Suprapubic skin (tissue), 4 donors: ENCODE results near the gene SHROOM4. TPM values are rescaled to one million over a fixed set of nuclear protein-coding genes. Genes with fewer than 3 reads are reported as not detected.

ENCODE experiments used
- DNase-seq, 2 donors: peaks; one replicate each; pipeline ENCODE4 v3.0.0-alpha.2; 2019; ENCODE audit warnings: low spot score in 2 of 2
- H3K27ac ChIP-seq: fragments of 200-600 bp; sonication (generic); one replicate; pipeline ENCODE4 v1.5.1; 2019
- H3K27me3 ChIP-seq: fragments of 200-600 bp; sonication (generic); one replicate; pipeline ENCODE4 v1.5.1; 2019
- H3K36me3 ChIP-seq: fragments of 200-600 bp; sonication (generic); one replicate; pipeline ENCODE4 v1.5.1; 2019
- H3K4me1 ChIP-seq: fragments of 200-600 bp; sonication (generic); one replicate; pipeline ENCODE4 v1.5.1; 2019
- H3K4me3 ChIP-seq: fragments of 200-600 bp; sonication (generic); one replicate; pipeline ENCODE4 v1.5.1; 2019; ENCODE audit warnings: mild to moderate bottlenecking
- H3K9me3 ChIP-seq: fragments of 200-600 bp; sonication (generic); one replicate; pipeline ENCODE4 v1.5.1; 2019
- EP300 ChIP-seq: sonication (generic); formaldehyde crosslinking; IDR thresholded peaks from one replicate; pipeline ENCODE4 v1.6.1; 2017; ENCODE audit warnings: antibody characterized with exemption
- POLR2A ChIP-seq, 2 donors: fragments of 450-650 bp; IDR thresholded peaks; one replicate each; pipeline ENCODE4 v1.6.1; 2017; ENCODE audit warnings: antibody characterized with exemption in 2 of 2, mild to moderate bottlenecking in 2 of 2, moderate library complexity in 2 of 2
- POLR2AphosphoS5 ChIP-seq, 3 donors: sonication (generic); formaldehyde crosslinking; IDR thresholded peaks; one replicate each; pipeline ENCODE4 v1.6.1; 2017; ENCODE audit warnings: antibody characterized with exemption in 3 of 3
- WGBS: methylation state at CpG from one replicate; pipeline ENCODE4 v1.1.5; 2018; 5-methylcytosine and 5-hydroxymethylcytosine counted together
- total RNA-seq, 4 donors: library from RNA; depleted of rRNA; stranded (reverse); fragments of >200 nt; gene quantifications; one replicate each; pipeline ENCODE4 v1.1.0, GENCODE V29; 2016
- TF ChIP-seq, protein P1 (sequence below), 2 donors: fragments of 200-600 bp in 1 of 2; fragments of 450-650 bp in 1 of 2; sonication (generic) in 1 of 2; IDR thresholded peaks; one replicate each; pipeline ENCODE4 v1.5.1; 2016 to 2019; ENCODE audit warnings: antibody characterized with exemption in 2 of 2, mild to moderate bottlenecking in 1 of 2, moderate library complexity in 1 of 2

Gene SHROOM4
- total RNA-seq, 4 donors from 2014 or later: 2.3 to 10.0 (median 4.4) TPM

DNA sequence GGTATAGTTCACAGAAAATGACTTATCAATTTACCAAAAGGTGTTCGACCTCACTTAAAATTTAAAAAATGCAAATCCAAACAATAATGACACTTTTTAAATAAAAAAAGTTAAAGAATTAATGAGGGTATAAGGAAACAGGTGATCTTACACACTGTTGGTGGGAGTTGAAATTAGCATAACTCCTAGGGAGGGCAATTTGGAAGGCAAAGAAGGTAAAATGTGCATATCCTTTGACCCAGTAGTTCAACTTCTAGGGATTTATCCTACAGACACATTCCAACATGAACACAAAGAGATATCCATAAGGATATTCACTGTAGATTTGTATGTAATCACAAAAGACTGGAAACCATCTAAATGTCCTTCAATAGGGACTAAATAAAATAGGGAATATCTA is 199.5 kb downstream of the SHROOM4 start:
- WGBS: 28% methylated on average over 1 of the region's 1 CpG
- no peaks in the 10 kb centered on the region for H3K27me3 ChIP-seq

DNA sequence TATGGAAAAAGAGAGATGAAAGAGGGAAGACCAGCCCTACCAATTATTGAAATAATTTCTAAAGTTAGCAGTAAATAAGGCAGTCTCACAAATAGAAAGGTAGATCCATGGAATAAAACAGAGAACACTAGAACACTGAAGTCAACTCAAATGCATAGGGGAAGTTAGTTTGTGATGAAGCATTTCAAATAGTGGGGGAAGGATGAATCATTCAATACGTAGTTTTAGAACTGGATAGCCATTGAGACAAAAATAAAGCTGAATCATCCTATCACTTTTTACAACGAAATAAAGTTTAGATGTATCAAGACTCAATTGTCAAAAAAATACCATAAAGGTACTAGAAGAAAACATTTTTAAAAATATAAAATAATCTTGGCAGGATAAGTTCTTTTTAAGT is 200.1 kb downstream of the SHROOM4 start:
- H3K27ac ChIP-seq: no peak overlapping the region
- DNase-seq: no peak
- no peaks in the 10 kb centered on the region for H3K4me1 ChIP-seq
- H3K4me3 ChIP-seq: no peak overlapping the region
- H3K36me3 ChIP-seq: no peaks in the 10 kb centered on the region
- WGBS: 33% methylated on average over 2 of the region's 2 CpGs
- H3K27me3 ChIP-seq: no peaks in the 10 kb centered on the region
- TF ChIP-seq EP300 (no peak), POLR2A (IDR thresholded peaks at IDR 0.05) (no peak), POLR2AphosphoS5 (IDR thresholded peaks at IDR 0.05) (no peak)
- TF ChIP-seq, protein P1, sequence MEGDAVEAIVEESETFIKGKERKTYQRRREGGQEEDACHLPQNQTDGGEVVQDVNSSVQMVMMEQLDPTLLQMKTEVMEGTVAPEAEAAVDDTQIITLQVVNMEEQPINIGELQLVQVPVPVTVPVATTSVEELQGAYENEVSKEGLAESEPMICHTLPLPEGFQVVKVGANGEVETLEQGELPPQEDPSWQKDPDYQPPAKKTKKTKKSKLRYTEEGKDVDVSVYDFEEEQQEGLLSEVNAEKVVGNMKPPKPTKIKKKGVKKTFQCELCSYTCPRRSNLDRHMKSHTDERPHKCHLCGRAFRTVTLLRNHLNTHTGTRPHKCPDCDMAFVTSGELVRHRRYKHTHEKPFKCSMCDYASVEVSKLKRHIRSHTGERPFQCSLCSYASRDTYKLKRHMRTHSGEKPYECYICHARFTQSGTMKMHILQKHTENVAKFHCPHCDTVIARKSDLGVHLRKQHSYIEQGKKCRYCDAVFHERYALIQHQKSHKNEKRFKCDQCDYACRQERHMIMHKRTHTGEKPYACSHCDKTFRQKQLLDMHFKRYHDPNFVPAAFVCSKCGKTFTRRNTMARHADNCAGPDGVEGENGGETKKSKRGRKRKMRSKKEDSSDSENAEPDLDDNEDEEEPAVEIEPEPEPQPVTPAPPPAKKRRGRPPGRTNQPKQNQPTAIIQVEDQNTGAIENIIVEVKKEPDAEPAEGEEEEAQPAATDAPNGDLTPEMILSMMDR (IDR thresholded peaks at IDR 0.05): no peak
- H3K9me3 ChIP-seq: no peaks in the 10 kb centered on the region

More for the DNA sequence above, 199.5 kb downstream of the SHROOM4 start:
- no peak for DNase-seq
- Histone ChIP-seq H3K9me3 (no peaks in the 10 kb centered on the region), H3K36me3 (no peaks in the 10 kb centered on the region), H3K4me3 (no peak overlapping the region), H3K4me1 (no peaks in the 10 kb centered on the region), H3K27ac (no peak overlapping the region)
- TF ChIP-seq POLR2AphosphoS5 (IDR thresholded peaks at IDR 0.05) (no peak), EP300 (no peak), POLR2A (IDR thresholded peaks at IDR 0.05) (no peak)
- TF ChIP-seq, protein P1 (IDR thresholded peaks at IDR 0.05): no peak

DNA sequence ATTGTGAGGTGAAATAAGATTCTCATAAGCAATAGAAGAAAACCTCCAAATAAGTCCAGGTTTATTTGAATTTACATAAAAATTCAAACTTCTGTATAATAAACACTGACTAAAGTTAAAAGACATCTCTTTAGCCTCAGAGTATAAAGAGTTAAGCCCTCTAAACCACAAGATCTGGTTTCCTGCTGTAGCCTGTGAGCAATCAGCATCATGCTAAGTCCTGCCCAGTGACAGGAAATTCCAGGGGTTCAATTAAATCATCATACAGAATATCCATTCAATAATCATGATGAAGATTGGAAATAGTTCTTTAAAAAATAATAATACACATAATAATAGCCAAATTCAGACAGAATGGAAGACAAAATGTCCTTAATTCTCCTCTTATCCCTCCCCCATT is 204.2 kb downstream of the SHROOM4 start:
- Histone ChIP-seq H3K36me3 (no peaks in the 10 kb centered on the region), H3K4me1 (no peaks in the 10 kb centered on the region), H3K9me3 (no peaks in the 10 kb centered on the region), H3K27me3 (no peaks in the 10 kb centered on the region), H3K27ac (no peak overlapping the region), H3K4me3 (no peak overlapping the region)
- TF ChIP-seq, protein P1 (IDR thresholded peaks at IDR 0.05): no peak
- TF ChIP-seq EP300 (no peak), POLR2AphosphoS5 (IDR thresholded peaks at IDR 0.05) (no peak), POLR2A (IDR thresholded peaks at IDR 0.05) (no peak)
- no peak for DNase-seq

DNA sequence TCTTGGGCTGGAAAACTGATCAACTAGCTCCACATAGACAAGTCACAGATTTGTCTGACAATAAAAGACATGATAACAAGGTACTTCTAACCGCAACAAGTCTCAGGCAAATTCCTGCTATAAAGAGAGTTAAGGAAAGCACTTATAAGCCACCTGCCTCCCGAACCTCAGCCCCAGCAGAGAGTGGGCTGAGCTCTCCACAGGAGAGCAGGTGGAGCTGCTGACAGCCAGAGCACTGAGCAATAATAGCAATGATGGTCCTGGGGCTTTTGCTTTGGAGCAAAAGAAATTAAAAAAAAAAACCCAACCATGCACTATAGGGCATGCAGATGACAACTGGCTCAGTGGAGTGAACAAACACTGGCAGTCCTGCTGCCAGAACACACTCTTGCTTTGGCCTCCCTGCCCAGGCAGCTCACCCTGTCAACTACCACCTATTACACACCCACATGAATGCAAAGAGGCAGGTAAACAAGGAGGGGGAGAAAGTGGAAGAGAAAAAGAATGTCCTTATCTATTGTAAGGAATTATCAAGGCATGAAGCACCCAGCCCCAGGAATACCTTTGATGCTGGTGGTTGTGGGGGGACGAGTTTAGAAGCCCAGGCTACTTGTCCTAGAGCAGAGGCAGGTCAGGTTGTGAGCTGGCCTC is 207.6 kb downstream of the SHROOM4 start:
- H3K36me3 ChIP-seq: no peaks in the 10 kb centered on the region
- no peaks in the 10 kb centered on the region for H3K9me3 ChIP-seq
- TF ChIP-seq POLR2AphosphoS5 (IDR thresholded peaks at IDR 0.05) (no peak), EP300 (no peak), POLR2A (IDR thresholded peaks at IDR 0.05) (no peak)
- TF ChIP-seq, protein P1 (IDR thresholded peaks at IDR 0.05): no peak
- H3K27me3 ChIP-seq: no peaks in the 10 kb centered on the region
- DNase-seq: no peak
- H3K27ac ChIP-seq: no peak overlapping the region
- H3K4me3 ChIP-seq: no peak overlapping the region
- 57% methylated on average over 3 of the region's 3 CpGs for WGBS
- no peaks in the 10 kb centered on the region for H3K4me1 ChIP-seq

DNA sequence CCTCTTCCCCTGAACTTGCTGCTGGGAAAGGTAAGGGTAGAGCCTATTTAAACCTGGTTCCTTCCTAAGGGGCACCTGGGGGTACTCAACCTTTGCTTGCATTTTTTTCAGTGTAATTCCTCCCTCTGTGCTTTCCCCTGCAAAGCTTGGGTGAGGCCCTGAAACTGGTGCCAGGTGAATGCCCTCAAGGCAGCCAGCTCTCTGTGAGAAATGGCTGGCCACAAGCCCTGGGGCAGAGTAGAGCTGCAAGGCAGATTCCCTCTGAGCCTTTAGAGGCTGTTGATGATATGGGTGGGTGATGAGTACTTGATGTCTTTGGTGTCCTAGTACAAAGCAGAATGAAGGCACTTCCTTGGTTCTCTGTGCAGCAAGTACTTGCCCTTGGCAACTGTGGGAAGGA is 217.9 kb downstream of the SHROOM4 start:
- H3K27ac ChIP-seq: no peak overlapping the region
- no peaks in the 10 kb centered on the region for H3K9me3 ChIP-seq
- peaks cover 5% of the 10 kb centered on the region for H3K36me3 ChIP-seq
- H3K4me1 ChIP-seq: no peaks in the 10 kb centered on the region
- TF ChIP-seq, protein P1 (IDR thresholded peaks at IDR 0.05): no peak
- TF ChIP-seq EP300 (no peak), POLR2AphosphoS5 (IDR thresholded peaks at IDR 0.05) (no peak), POLR2A (IDR thresholded peaks at IDR 0.05) (no peak)
- H3K27me3 ChIP-seq: no peaks in the 10 kb centered on the region
- no peak for DNase-seq
- no peak overlapping the region for H3K4me3 ChIP-seq
